IMR-90 (cell line): ENCODE measurements around the gene S1PR3. TPM values are rescaled to one million over a fixed set of nuclear protein-coding genes. Genes with fewer than 3 reads are reported as not detected.

Experiments
- ATAC-seq: fragments of 200-7000 bp; cut with Tn5 transposase; 2 replicates; pipeline ENCODE4 v1.9.1; 2020; ENCODE audit warnings: low read depth, mild to moderate bottlenecking, moderate library complexity
- BruUV-seq: library from RNA; stranded (reverse); fragments of 400-500 nt; replicated peaks from 2 replicates; lab custom pipeline; 2021; lab: Mats Ljungman, UMichigan
- CTCF ChIA-PET: fragments of 300-600 bp; formaldehyde crosslinking; extraction: SDS; loops from one replicate; lab custom pipeline; 2021; ENCODE audit warnings: antibody characterized with exemption; lab: Yijun Ruan, JAX
- POLR2A ChIA-PET: fragments of 300-600 bp; sonication (Branson Sonifier 250); formaldehyde crosslinking; loops from one replicate; lab custom pipeline; 2022; ENCODE audit warnings: antibody characterized with exemption; ENCODE audit not compliant: unreplicated experiment; lab: Charles Lee
- DNase-seq: peaks from one replicate; pipeline ENCODE4 v3.0.0; 2013
- H2AFZ ChIP-seq: replicated peaks from 2 replicates; pipeline ENCODE3; 2013; ENCODE audit warnings: low read length, mild to moderate bottlenecking; ENCODE audit not compliant: poor library complexity
- H2AK5ac ChIP-seq: 2 replicates; pipeline ENCODE4 v1.6.1; 2013; ENCODE audit warnings: low read depth, low read length, inconsistent platforms
- H2AK9ac ChIP-seq: replicated peaks from 2 replicates; pipeline ENCODE3; 2013; ENCODE audit warnings: mild to moderate bottlenecking, low read depth, low read length, moderate library complexity; ENCODE audit not compliant: poor library complexity
- H2BK120ac ChIP-seq: 2 replicates; pipeline ENCODE4 v1.6.1; 2013; ENCODE audit warnings: low read depth, low read length, inconsistent platforms
- H2BK15ac ChIP-seq: 3 replicates; pipeline ENCODE4 v1.6.1; 2013; ENCODE audit warnings: low read depth, low read length, inconsistent platforms
- H2BK20ac ChIP-seq: 2 replicates; pipeline ENCODE4 v1.6.1; 2013; ENCODE audit warnings: low read depth, mild to moderate bottlenecking, inconsistent platforms, low read length, moderate library complexity
- H2BK5ac ChIP-seq: 2 replicates; pipeline ENCODE4 v1.6.1; 2013; ENCODE audit warnings: mild to moderate bottlenecking, low read depth, low read length, inconsistent platforms; ENCODE audit not compliant: poor library complexity, severe bottlenecking
- H3K14ac ChIP-seq: replicated peaks from 2 replicates; pipeline ENCODE4 v1.6.1; 2013; ENCODE audit warnings: low read depth, low read length, inconsistent platforms
- H3K18ac ChIP-seq: 2 replicates; pipeline ENCODE4 v1.6.1; 2013; ENCODE audit warnings: low read depth, low read length, control low read depth
- H3K23ac ChIP-seq: 2 replicates; pipeline ENCODE4 v1.6.1; 2013; ENCODE audit warnings: low read depth, low read length, inconsistent platforms
- H3K27ac ChIP-seq: 2 replicates; pipeline ENCODE4 v1.5.1; 2013; ENCODE audit warnings: mild to moderate bottlenecking, control low read depth, low read length; ENCODE audit not compliant: insufficient read depth
- H3K27me3 ChIP-seq: 2 replicates; pipeline ENCODE4 v1.6.1; 2013; ENCODE audit warnings: low read length; ENCODE audit not compliant: control insufficient read depth, insufficient read depth
- H3K36me3 ChIP-seq: 2 replicates; pipeline ENCODE4 v1.6.1; 2013; ENCODE audit warnings: low read length, mixed read lengths; ENCODE audit not compliant: control insufficient read depth, insufficient read depth
- H3K4ac ChIP-seq: 2 replicates; pipeline ENCODE4 v1.6.1; 2013; ENCODE audit warnings: low read depth, low read length, inconsistent platforms
- H3K4me1 ChIP-seq: 2 replicates; pipeline ENCODE4 v1.6.1; 2013; ENCODE audit warnings: low read length, mixed read lengths; ENCODE audit not compliant: control insufficient read depth, insufficient read depth
- H3K4me2 ChIP-seq: 2 replicates; pipeline ENCODE4 v1.6.1; 2013; ENCODE audit warnings: low read depth, mild to moderate bottlenecking, control low read depth, low read length, moderate library complexity
- H3K4me3 ChIP-seq: 2 replicates; pipeline ENCODE4 v1.5.1; 2013; ENCODE audit warnings: low read depth, mild to moderate bottlenecking, control low read depth, low read length, moderate library complexity; ENCODE audit not compliant: insufficient read depth
- H3K56ac ChIP-seq: 2 replicates; pipeline ENCODE4 v1.6.1; 2013; ENCODE audit warnings: low read length, inconsistent platforms; ENCODE audit not compliant: insufficient read depth; ENCODE audit errors: extremely low read depth
- H3K79me1 ChIP-seq, 2 experiments: 2 replicates each; pipeline ENCODE4 v1.6.1; 2013; ENCODE audit warnings: low read length in 2 of 2, inconsistent platforms in 1 of 2, low read depth in 1 of 2
- H3K9ac ChIP-seq: 2 replicates; pipeline ENCODE4 v1.6.1; 2013; ENCODE audit warnings: low read depth, low read length, control low read depth
- H3K9me1 ChIP-seq: 2 replicates; pipeline ENCODE4 v1.6.1; 2013; ENCODE audit warnings: low read length, inconsistent platforms; ENCODE audit not compliant: insufficient read depth
- H3K9me3 ChIP-seq: 2 replicates; pipeline ENCODE4 v1.6.1; 2013; ENCODE audit warnings: low read length; ENCODE audit not compliant: control insufficient read depth, insufficient read depth
- H4K20me1 ChIP-seq: 2 replicates; pipeline ENCODE4 v1.6.1; 2013; ENCODE audit warnings: low read length, inconsistent platforms; ENCODE audit not compliant: insufficient read depth
- H4K5ac ChIP-seq: 2 replicates; pipeline ENCODE4 v1.6.1; 2013; ENCODE audit warnings: mild to moderate bottlenecking, low read depth, low read length, control low read depth
- H4K8ac ChIP-seq, 2 experiments: 2 replicates each; pipeline ENCODE4 v1.6.1; 2013; ENCODE audit warnings: low read depth in 2 of 2, low read length in 2 of 2, control low read depth in 1 of 2, inconsistent platforms in 1 of 2
- H4K91ac ChIP-seq: 2 replicates; pipeline ENCODE4 v1.6.1; 2013; ENCODE audit warnings: low read depth, low read length, inconsistent platforms; ENCODE audit not compliant: insufficient read depth
- FOS ChIP-seq: fragments of 150-350 bp; IDR thresholded peaks from 2 replicates; pipeline ENCODE4 v1.6.1; 2016; ENCODE audit warnings: low read depth, low read length
- POLR2A ChIP-seq: IDR thresholded peaks from 2 replicates; pipeline ENCODE4 v1.6.1; 2012; ENCODE audit warnings: mild to moderate bottlenecking, low read depth, low read length
- RAD21 ChIP-seq: IDR thresholded peaks from 2 replicates; pipeline ENCODE4 v1.6.1; 2012; ENCODE audit warnings: low read length, improper control_type of control experiment
- RFX5 ChIP-seq: IDR thresholded peaks from 2 replicates; pipeline ENCODE4 v1.8.0; 2012; ENCODE audit warnings: low read depth, mild to moderate bottlenecking, low read length, moderate library complexity
- WGBS, 2 experiments: methylation state at CpG; one replicate each; pipeline versions ENCODE4 v1.1.5 to v1.1.7; 2013; ENCODE audit warnings: missing lambda C conversion rate in 2 of 2; ENCODE audit not compliant: insufficient read length in 1 of 2; ENCODE audit errors: extremely low coverage in 2 of 2; 5-methylcytosine and 5-hydroxymethylcytosine counted together
- dilution Hi-C: fragments of 300-500 bp; cut with HindIII; formaldehyde crosslinking; loops from one replicate; pipeline ENCODE4 v1.14.3; 2018; ENCODE audit warnings: low sequenced_read_pairs; ENCODE audit not compliant: unreplicated experiment
- in situ Hi-C: fragments of 300-500 bp; cut with MboI; formaldehyde crosslinking; loops from 3 replicates; pipeline ENCODE4 v1.14.3; 2019; ENCODE audit warnings: low sequenced_read_pairs, inconsistent platforms, mixed read lengths
- intact Hi-C: fragments of 100-400 bp; cut with micrococcal nuclease; formaldehyde crosslinking; loops from 2 replicates; pipeline ENCODE4 v1.10.0; 2022
- polyA plus RNA-seq, 3 experiments: library from polyadenylated mRNA; depleted of rRNA; stranded (reverse); fragments of >200 nt; gene quantifications; 2 replicates each; pipeline ENCODE4 v1.2.3, GENCODE V29; 2012; ENCODE audit warnings: low replicate concordance in 1 of 3
- total RNA-seq: library from RNA; depleted of rRNA; stranded (reverse); fragments of >200 nt; gene quantifications from 2 replicates; pipeline ENCODE4 v1.2.3, GENCODE V29; 2012

The S1PR3 gene
- total and polyA plus RNA-seq, 2 of the 4 experiments (the other 2 are of a cell fraction): 28.4 to 28.7 TPM

DNA sequence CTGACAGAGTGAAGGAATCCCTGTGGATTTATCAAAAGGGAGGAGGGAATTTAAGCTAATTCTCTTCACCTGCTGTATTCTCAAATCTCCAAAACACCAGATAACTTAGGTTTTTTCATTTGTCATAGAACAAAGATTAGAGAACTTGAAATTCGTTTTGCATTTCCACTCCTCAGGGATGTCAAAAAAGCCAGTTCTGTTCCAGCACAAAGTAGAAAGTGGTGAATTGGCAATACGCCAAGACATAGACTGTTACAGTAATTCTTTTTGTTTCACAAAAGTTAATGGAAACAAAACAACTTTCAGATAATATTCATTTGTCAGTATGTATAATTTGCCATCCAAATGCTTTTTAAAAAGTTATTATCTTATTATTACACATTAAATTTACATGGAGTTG lies 15.0 kb downstream of the S1PR3 start:
- no peak overlapping the region for H3K23ac ChIP-seq
- intact Hi-C loops: loop anchor here (5.0 kb wide), 1 partner anchor 171 kb away; the partner anchor contains the start of gene SHC3

More for the DNA sequence above, 15.0 kb downstream of the S1PR3 start:
- Histone ChIP-seq H2BK120ac (no peak overlapping the region), H3K9me3 (no peaks in the 10 kb centered on the region), H2AFZ (no peak overlapping the region), H2BK5ac (no peak overlapping the region), H2AK5ac (no peak overlapping the region), H2AK9ac (no peak overlapping the region), H4K8ac (no peak overlapping the region), H3K9me1 (peaks cover 5% of the 10 kb centered on the region; the same call in 1 of the 2 replicates), H2BK20ac (no peak overlapping the region), H3K14ac (no peak overlapping the region), H3K56ac (no peak overlapping the region), H3K18ac (no peak overlapping the region), H3K4me2 (no peak overlapping the region), H3K9ac (no peak overlapping the region), H3K4ac (no peak overlapping the region), H3K27ac (no peak overlapping the region), H4K5ac (no peak overlapping the region), H3K36me3 (peaks cover 32% of the 10 kb centered on the region), H3K79me1 (peaks cover 3 to 7% of the 10 kb centered on the region in 2 experiments; a peak in 1 of 4 replicates), H3K4me3 (no peak overlapping the region), H3K4me1 (no peaks in the 10 kb centered on the region; the same call in 1 of the 2 replicates), H3K27me3 (no peaks in the 10 kb centered on the region), H4K20me1 (peaks cover 6% of the 10 kb centered on the region; the same call in 1 of the 2 replicates), H4K91ac (no peak overlapping the region), H2BK15ac (no peak overlapping the region)
- POLR2A ChIA-PET: no interaction called here
- ATAC-seq (no peak), DNase-seq (no peak)
- in situ Hi-C loops: loop anchor here (10.0 to 25.0 kb wide), 3 partner anchors 811 to 1319 kb away; partner anchors contain the start of gene CDK20
- dilution Hi-C loops: no loop called here
- WGBS, 2 experiments: no CpG with 5 or more reads among the region's 2 CpGs
- BruUV-seq: TSS peak; percentile 29
- TF ChIP-seq POLR2A (no peak), RAD21 (no peak), RFX5 (no peak), FOS (no peak)
- CTCF ChIA-PET: no interaction called here
